Pancreas (tissue), 10 donors: Measurements from ENCODE around the gene BEST2. TPM values are rescaled to one million over a fixed set of nuclear protein-coding genes. Genes with fewer than 3 reads are reported as not detected.

Source experiments
- ATAC-seq, 4 donors: fragments of 200-7000 bp; cut with Tn5 transposase; one replicate each; pipeline versions ENCODE4 v1.8.0 to v1.9.1; 2020; ENCODE audit warnings: mild to moderate bottlenecking in 4 of 4, moderate library complexity in 4 of 4
- DNase-seq, 6 donors: peaks; one replicate each; pipeline ENCODE4 v3.0.0-alpha.2; 2020
- FAIRE-seq: peaks from 2 replicates; lab custom pipeline; 2012; peaks lifted over from hg19 to GRCh38; lab: Jason Lieb, UNC
- H3K27ac ChIP-seq, 4 donors: fragments of 200-600 bp; sonication (generic); 1 replicate in 3 of 4; 2 replicates in 1 of 4; pipeline versions ENCODE4 v1.5.0 to v1.8.0; 2020
- H3K27me3 ChIP-seq, 4 donors: fragments of 200-600 bp; one replicate each; pipeline ENCODE4 v1.8.0; 2021
- H3K36me3 ChIP-seq, 3 donors: fragments of 200-600 bp; sonication (generic) in 1 of 3; one replicate each; pipeline versions ENCODE4 v1.5.0 to v1.8.0; 2020 to 2021
- H3K4me1 ChIP-seq, 3 donors: fragments of 200-600 bp; one replicate each; pipeline ENCODE4 v1.8.0; 2021
- H3K4me3 ChIP-seq, 4 donors: fragments of 200-600 bp; sonication (generic) in 2 of 4; one replicate each; pipeline versions ENCODE4 v1.5.0 to v1.8.0; 2020 to 2021
- H3K9me3 ChIP-seq, 4 donors: fragments of 200-600 bp; one replicate each; pipeline ENCODE4 v1.8.0; 2021
- CTCF ChIP-seq, 4 donors: fragments of 200-600 bp; sonication (generic) in 3 of 4; IDR thresholded peaks; one replicate each; pipeline versions ENCODE4 v1.5.0 to v1.8.0; 2021; ENCODE audit warnings: antibody characterized with exemption in 4 of 4
- WGBS, 2 donors: extraction: QIAGEN DNeasy Blood & Tissue Kit; methylation state at CpG; one replicate each; pipeline ENCODE4 v1.1.7; 2013; 5-methylcytosine and 5-hydroxymethylcytosine counted together
- intact Hi-C, 3 donors: fragments of 100-400 bp; cut with DNase I; formaldehyde crosslinking; loops; one replicate each; pipeline versions ENCODE4 v1.11.1 to v1.14.2; 2022
- polyA plus RNA-seq, 2 donors: library from polyadenylated mRNA; stranded (reverse); fragments of 200-250 nt; gene quantifications; one replicate each; pipeline ENCODE4 v1.2.3, GENCODE V29; 2013
- total RNA-seq, 6 donors: library from RNA; stranded (reverse); fragmentation: NEBNext Ultra II Directional in 4 of 6; extraction: Animal tissue kit (Norgen Biotek cat#: 25700) in 4 of 6; gene quantifications; one replicate each; pipeline versions ENCODE4 v1.2.1 to v1.2.4, GENCODE V29; 2021 to 2023
- donor health status: healthy with polysubstance abuse.
- donor health status: DM: no; HTN: no; CAD: no; lungs with moderate emphysema.
- donor health status: DM: no; HTN: no; CAD: no.
- donor health status: control.
- donor health status: control.
- donor health status: Bipolar disorder and iron deficiency.
- donor health status: DM: yes; HTN: yes; CAD: no.
- donor health status: DM: no; HTN: no; CAD: no.
- donor health status: DM: no; HTN: no; CAD: no.
- donor health status: DM: yes; HTN: yes; CAD: no.

BEST2 gene
- total and polyA plus RNA-seq, 8 donors: not detected

GRCh38 chr19:12756150-12756883 is 4.7 kb downstream of the BEST2 start:
- FAIRE-seq (no peak), DNase-seq (no peak), ATAC-seq (no peak)
- intact Hi-C loops: loop anchor here in 1 of 3 donors (10.0 kb wide), 1 partner anchor 88 kb away; no protein-coding TSS in a partner anchor
- Histone ChIP-seq H3K4me3 (no peak overlapping the region), H3K4me1 (no peaks in the 10 kb centered on the region), H3K9me3 (no peaks in the 10 kb centered on the region), H3K27ac (no peak overlapping the region), H3K36me3 (no peaks in the 10 kb centered on the region), H3K27me3 (no peaks in the 10 kb centered on the region)
- WGBS, 2 donors: 66 to 69% methylated on average over 19 of the region's 19 CpGs
- no peak for TF ChIP-seq CTCF (IDR thresholded peaks at IDR 0.05)

DNA sequence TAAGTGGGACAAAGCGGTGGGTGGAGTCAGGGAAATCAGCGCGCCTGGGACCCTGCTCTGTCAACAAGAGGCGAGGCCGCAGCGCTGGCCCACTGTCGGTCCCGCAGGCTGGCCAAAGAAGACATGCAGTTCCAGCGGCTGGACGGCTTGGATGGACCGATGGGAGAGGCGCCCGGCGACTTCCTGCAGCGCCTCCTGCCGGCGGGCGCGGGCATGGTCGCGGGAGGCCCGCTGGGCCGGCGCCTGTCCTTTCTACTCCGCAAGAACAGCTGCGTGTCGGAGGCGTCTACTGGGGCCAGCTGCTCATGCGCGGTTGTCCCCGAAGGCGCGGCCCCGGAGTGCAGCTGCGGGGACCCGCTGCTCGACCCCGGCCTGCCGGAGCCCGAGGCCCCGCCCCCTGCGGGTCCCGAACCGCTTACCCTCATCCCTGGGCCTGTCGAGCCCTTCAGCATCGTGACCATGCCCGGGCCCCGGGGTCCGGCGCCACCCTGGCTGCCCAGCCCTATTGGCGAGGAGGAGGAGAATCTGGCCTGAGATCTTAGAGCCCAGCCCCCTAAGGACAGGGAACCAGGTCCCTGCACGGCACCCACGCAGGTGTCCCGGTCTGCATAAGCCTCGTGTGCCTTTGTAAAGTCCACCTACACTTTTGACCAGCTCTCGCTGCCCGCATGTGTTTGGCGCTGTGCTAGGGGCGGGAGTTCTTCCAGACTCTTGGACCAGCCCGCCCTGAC is 6.1 kb downstream of the BEST2 start:
- no peak for FAIRE-seq
- peak overlapping the region in 3 of 4 donors; percentile 1 to 38 (median 23) for H3K4me3 ChIP-seq

DNA sequence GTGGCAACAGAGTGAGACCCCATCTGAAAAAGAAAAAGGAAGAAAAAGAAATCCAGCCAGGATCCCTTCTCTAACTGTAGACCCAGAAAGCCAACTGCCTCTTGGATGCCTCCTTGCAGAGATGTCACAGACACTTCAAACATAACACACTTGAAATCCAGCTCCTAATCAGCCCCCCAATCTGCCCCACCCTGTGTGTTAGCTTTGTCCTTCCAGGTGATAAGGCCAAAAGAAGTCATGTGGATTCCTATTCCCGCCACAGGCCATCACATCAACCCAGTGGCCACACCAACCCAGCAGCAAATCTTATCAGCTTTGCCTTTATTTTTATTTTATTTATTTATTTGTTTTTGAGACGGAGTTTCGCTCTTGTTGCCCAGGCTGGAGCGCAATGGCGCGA is 8.1 kb downstream of the BEST2 start:
- peaks cover 0 to 15% (median 7%) of the 10 kb centered on the region in 3 donors for H3K36me3 ChIP-seq
- intact Hi-C loops: loop anchor here in 2 of 3 donors (5.0 to 10.0 kb wide), 3 partner anchors 38 to 85 kb away; no protein-coding TSS in a partner anchor
- WGBS, 2 donors: 82 to 87% methylated on average over 6 of the region's 6 CpGs
- no peak overlapping the region for H3K27ac ChIP-seq
- H3K4me1 ChIP-seq: no peaks in the 10 kb centered on the region
- no peaks in the 10 kb centered on the region for H3K9me3 ChIP-seq
- DNase-seq: no peak
- H3K4me3 ChIP-seq: no peak overlapping the region
- no peaks in the 10 kb centered on the region for H3K27me3 ChIP-seq
- ATAC-seq: no peak
- FAIRE-seq: no peak
- TF ChIP-seq CTCF (IDR thresholded peaks at IDR 0.05): no peak

More for the DNA sequence above, 6.1 kb downstream of the BEST2 start:
- intact Hi-C loops: loop anchor here in 1 of 3 donors (10.0 kb wide), 1 partner anchor 87 kb away; no protein-coding TSS in a partner anchor
- 3 to 4% methylated on average over 47 to 60 of the region's 60 CpGs for WGBS, 2 donors
- H3K4me1 ChIP-seq: no peaks in the 10 kb centered on the region
- H3K27me3 ChIP-seq: no peaks in the 10 kb centered on the region
- ATAC-seq (peak; percentile 86 to 91 (median 90)), DNase-seq (peak; percentile 53 to 88 (median 78))
- TF ChIP-seq CTCF (IDR thresholded peaks at IDR 0.05): peak; percentile 81 to 96 (median 92)
- H3K9me3 ChIP-seq: no peaks in the 10 kb centered on the region
- H3K27ac ChIP-seq: no peak overlapping the region
- peaks cover 0 to 2% (median 0%) of the 10 kb centered on the region in 3 donors for H3K36me3 ChIP-seq

GRCh38 chr19:12763100-12763499 is 11.5 kb downstream of the BEST2 start:
- no peak for ATAC-seq
- Histone ChIP-seq H3K27me3 (no peaks in the 10 kb centered on the region), H3K27ac (no peak overlapping the region), H3K36me3 (peaks cover 0 to 25% (median 19%) of the 10 kb centered on the region in 3 donors), H3K9me3 (no peaks in the 10 kb centered on the region), H3K4me1 (no peaks in the 10 kb centered on the region), H3K4me3 (no peak overlapping the region)
- no peak for FAIRE-seq
- no peak for TF ChIP-seq CTCF (IDR thresholded peaks at IDR 0.05)
- DNase-seq: no peak
- 91 to 93% methylated on average over 11 of the region's 11 CpGs for WGBS, 2 donors
- intact Hi-C loops: loop anchor here in 1 of 3 donors (5.0 kb wide), 2 partner anchors 34 to 79 kb away; no protein-coding TSS in a partner anchor
